GM18507 (cell line): ENCODE data around the gene ZNHIT1.
"Not testable (repeated sequence)": the region's sequence is repeated elsewhere in the genome, so short reads cannot be mapped to it uniquely, and the experiment has no call there.

Experiments
- DNase-seq: peaks from one replicate; pipeline ENCODE4 v3.0.0; 2011; ENCODE audit warnings: low read depth; ENCODE audit not compliant: insufficient read length; ENCODE audit errors: extremely low spot score
- FAIRE-seq: peaks from 2 replicates; lab custom pipeline; 2011; peaks lifted over from hg19 to GRCh38; lab: Jason Lieb, UNC

The ZNHIT1 gene

GRCh38 chr7:101238226-101239182, 20.5 kb downstream of the ZNHIT1 start:
- DNase-seq, result no peak
- no peak for FAIRE-seq

- DNase-seq, result no peak
- no peak for FAIRE-seq
These were observed 21.4 kb downstream of the ZNHIT1 start for GRCh38 chr7:101239191-101239950.

GRCh38 chr7:101239951-101240220, 21.9 kb downstream of the ZNHIT1 start:
- FAIRE-seq (no peak), DNase-seq (no peak)

- no peak for DNase-seq
- no peak for FAIRE-seq
These were observed 22.5 kb downstream of the ZNHIT1 start for GRCh38 chr7:101240226-101241014.

- FAIRE-seq (no peak), DNase-seq (no peak)
These were observed 23.0 kb downstream of the ZNHIT1 start for GRCh38 chr7:101241015-101241363.

GRCh38 chr7:101241443-101242349, 23.7 kb downstream of the ZNHIT1 start:
- DNase-seq, result no peak
- FAIRE-seq, result no peak

- DNase-seq, result no peak
- FAIRE-seq, result no peak
These were observed 25.8 kb downstream of the ZNHIT1 start for GRCh38 chr7:101243646-101244374.

- FAIRE-seq, result peak; percentile 86
- DNase-seq, result peak; percentile 82
These were observed 26.6 kb downstream of the ZNHIT1 start, which contains the start of gene FIS1 for GRCh38 chr7:101244375-101245146. Gene FIS1 (minus strand): TSS chr7:101245081. CDS start chr7:101245004, 77 bp downstream.

- DNase-seq (no peak), FAIRE-seq (no peak)
These were observed 27.2 kb downstream of the ZNHIT1 start for GRCh38 chr7:101245147-101245668.

- DNase-seq, result no peak
- no peak for FAIRE-seq
These were observed 30.3 kb downstream of the ZNHIT1 start for GRCh38 chr7:101248276-101248675.

GRCh38 chr7:101250324-101250723, 32.4 kb downstream of the ZNHIT1 start:
- DNase-seq, result no peak
- no peak for FAIRE-seq

- FAIRE-seq (peak; percentile 98), DNase-seq (peak; percentile 88)
These were observed 34.1 kb downstream of the ZNHIT1 start for GRCh38 chr7:101251871-101252659.

- FAIRE-seq, DNase-seq: not testable (repeated sequence)
These were observed 35.2 kb downstream of the ZNHIT1 start for GRCh38 chr7:101253199-101253598.

GRCh38 chr7:101255796-101256195, 37.8 kb downstream of the ZNHIT1 start:
- no peak for FAIRE-seq
- DNase-seq, result no peak

- DNase-seq, result no peak
- FAIRE-seq, result no peak
These were observed 40.3 kb downstream of the ZNHIT1 start for GRCh38 chr7:101258243-101258731.

GRCh38 chr7:101264102-101264706, 46.2 kb downstream of the ZNHIT1 start:
- not testable (repeated sequence) for FAIRE-seq, DNase-seq
